MM.1S (cell line): ENCODE measurements around the gene STX16.

Experiments
- CTCF ChIP-seq: fragments of 300-600 bp; sonication (generic); IDR thresholded peaks from 2 replicates; pipeline ENCODE4 v1.5.1; 2016; ENCODE audit warnings: antibody characterized with exemption, low read length, mixed read lengths
- EZH2 ChIP-seq: fragments of 300-600 bp; sonication (generic); optimal IDR thresholded peaks from 2 replicates; pipeline ENCODE3; 2017; ENCODE audit warnings: low read depth, mild to moderate bottlenecking, antibody characterized with exemption, low read length, mixed read lengths
- EZH2phosphoT487 ChIP-seq: fragments of 300-600 bp; sonication (generic); IDR thresholded peaks from 2 replicates; pipeline ENCODE4 v1.6.1; 2018; ENCODE audit warnings: antibody characterized with exemption, low read length

GRCh38 chr20:58623579-58624473, 27.3 kb upstream of the STX16 start:
- TF ChIP-seq CTCF (no peak), EZH2 (no peak), EZH2phosphoT487 (no peak)
